CD4-positive, alpha-beta T cell treated with Interleukin-17A for 1 hour (primary cell): ENCODE data around the gene XYLT1.
A peak's percentile ranks its signal among the peaks of the same experiment; 100 is the strongest.
"Not testable (repeated sequence)": the region's sequence is repeated elsewhere in the genome, so short reads cannot be mapped to it uniquely, and the experiment has no call there.

Experiments
- DNase-seq: peaks from one replicate; pipeline ENCODE4 v3.0.0-alpha.2; 2020

XYLT1 gene

DNA sequence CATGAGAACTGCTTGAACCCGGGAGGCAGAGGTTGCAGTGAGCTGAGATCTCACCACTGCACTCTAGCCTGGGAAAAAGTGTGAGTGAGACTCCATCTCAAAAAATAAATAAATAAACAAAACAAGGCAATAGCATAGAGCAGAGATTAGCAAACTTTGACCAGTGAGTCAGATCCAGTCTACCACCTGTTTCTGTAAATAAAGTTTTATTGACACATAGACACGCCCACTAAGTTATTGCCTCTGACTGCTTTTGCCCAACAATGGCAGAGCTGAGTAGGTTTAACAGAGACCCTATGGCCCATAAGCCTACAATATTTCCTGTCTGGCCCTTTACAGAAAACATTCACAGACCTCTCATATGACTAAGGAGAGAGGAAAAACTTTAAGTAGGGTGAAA lies 44.3 kb downstream of the XYLT1 start:
- no peak for DNase-seq

DNA sequence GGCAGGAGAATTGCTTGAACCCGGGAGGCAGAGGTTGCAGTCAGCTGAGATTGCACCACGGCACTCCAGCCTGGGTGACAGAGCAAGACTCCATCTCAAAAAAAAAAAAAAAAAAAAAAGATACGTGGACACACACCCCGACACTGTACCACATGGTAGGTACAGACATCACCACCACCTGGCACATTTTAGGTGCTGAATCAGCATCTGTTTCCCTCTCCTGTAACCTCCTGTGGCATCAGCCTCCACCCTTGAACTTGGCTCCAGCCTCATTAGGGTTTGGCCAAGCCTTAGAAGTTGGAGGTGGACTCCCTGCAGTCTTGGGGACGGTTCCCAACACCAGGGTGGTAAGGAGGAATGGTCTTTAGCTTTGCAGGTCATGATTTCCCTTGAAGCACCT lies 46.0 kb downstream of the XYLT1 start:
- DNase-seq = no peak

DNA sequence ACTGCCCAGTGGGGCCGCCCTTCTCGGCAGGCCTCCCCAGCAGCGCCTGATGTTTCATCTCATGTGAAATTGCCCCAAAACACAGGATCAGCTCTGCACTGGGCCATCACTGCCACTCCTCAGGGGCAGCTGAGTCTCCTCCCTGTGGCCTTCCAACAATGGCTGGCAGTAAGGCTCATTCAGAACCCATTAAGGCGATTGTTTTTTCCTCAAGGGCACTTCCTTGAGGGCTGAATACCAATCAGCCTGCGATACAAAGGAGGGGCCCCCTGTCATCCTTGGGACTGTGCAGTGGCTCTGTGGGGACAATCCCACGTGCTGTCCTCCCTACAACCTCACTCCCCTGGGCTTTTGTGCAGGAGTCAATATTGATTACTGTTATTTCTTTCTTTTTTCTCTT lies 47.5 kb downstream of the XYLT1 start:
- no peak for DNase-seq

DNA sequence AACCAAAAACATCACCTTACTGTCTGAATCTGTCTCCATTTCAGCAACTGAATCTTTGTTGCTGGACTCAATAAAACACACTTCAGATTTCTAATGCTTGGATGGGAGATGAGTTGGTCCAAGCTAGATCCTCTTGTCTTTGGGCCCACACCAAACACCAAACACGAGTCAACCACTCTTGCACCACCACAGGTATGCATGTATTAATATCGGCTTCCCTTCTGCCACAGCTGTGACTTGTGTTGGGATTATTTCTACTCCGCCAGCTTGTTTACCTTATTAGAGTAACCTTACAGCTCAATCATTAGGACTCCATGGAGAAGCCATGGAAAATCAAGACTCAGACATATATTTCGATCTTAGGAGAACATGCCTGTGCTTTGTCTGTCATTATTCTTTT lies 49.9 kb downstream of the XYLT1 start:
- no peak for DNase-seq

DNA sequence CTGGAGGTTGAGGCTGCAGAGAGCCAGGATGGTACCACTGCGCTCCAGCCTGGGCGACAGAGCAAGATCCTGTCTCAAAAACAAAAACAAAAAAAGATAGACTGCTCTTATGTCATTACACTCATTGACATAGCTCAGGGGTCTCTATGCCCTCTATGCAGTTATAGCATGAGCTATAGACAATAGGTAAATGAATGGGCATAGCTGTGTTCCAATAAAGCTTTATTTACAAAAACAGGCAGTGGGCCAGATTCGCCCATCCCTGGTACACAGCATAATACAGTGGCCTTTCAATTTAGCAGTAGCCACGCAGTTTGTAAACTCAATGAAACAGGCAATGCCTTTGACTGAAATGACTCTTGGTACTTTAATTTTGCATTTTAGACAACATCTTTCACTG lies 51.5 kb downstream of the XYLT1 start:
- no peak for DNase-seq

DNA sequence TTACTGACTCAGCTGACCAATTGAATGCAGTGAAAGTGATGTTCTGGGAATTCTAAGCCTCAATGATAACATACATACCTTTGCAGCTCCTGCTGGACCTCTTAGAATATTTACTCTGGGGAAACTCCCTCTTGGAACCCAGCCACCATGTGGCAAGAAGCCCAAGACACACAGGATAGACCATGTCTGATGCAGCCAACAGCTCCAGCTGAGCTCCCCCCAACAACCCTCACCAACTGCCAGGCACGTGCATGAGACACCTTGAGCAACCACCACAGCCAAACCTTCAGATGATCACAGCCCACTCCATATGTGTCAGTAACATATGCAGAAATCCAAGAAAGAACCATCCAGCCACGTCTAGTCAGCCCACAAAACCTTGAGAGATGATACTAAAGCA lies 53.0 kb downstream of the XYLT1 start:
- DNase-seq = no peak

DNA sequence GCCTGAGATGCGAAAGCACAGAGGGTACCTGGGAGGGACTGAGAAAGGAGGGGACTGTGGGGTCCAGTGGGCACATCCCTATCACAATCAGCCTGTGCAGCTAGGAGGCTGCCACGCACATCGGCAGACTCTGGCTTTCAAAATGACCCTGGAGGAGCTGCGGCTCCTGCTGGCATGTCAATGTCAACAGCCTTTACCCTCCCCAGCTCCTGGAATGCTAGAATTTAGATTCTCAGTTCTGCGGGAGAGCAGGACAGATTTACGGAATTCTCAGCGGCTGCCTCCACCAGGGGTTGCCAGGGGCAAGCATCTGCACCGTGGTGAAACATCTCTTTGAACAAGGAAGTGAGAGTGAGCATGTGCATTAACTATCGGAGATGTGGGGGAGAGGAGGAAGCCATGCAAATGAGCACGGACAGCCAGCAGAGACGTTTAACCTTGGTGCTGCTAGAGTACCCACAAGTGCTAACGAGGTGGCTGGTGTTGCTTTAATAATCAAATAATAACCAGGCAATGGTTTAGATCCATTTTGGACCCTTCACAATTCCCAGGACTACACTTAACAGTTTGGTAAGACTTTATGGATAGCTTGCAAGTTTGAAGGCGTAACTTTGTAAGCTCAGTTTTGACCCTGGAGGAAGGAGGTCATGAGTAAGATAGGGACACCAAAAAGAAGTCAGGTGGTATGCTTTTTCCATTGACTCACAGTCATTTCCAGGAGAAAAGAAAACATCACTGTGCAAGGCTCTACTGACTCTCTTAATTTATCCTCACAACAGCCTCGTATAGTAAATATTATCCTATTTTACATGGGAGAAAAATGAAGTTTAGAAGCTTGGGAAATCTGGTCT lies 54.1 kb downstream of the XYLT1 start:
- peak; percentile 67 for DNase-seq

DNA sequence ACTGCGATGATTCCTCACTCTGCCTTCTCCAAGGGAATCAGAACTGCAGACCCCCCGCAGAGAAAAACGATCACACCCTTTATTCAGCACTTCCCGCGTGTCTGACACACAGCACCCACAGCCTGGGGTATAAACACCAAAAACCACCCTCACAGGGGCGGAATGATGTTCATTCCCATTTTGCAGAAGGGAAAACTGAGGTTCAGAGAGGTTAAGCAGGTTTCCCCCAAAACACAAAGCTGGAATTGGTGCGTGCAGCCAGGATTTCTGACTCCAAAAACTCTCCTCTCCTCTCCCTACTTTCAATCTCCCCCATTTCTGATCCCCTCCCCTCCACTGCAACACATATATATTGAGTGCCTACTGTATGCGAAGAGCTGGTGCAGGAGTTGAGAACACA lies 55.8 kb downstream of the XYLT1 start:
- no peak for DNase-seq

DNA sequence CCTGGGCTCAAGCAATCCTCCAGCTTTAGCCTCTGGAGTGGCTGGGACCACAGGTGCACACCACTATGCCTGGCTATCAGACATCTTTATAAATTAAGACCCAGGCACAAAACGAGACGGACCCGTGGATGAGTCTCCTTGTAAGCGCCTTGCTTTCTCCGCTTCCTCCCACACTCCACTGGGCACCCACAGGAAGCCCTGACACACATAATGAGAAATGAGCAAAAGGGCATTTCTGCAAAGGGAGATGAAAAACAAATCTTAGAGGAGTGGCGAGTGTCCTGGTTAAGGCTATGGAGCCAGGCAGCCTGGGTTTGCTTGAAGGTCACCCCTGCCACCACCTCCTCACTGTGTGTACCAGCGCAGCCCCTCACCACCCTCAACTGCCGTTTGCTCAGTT lies 56.3 kb downstream of the XYLT1 start:
- DNase-seq = no peak

DNA sequence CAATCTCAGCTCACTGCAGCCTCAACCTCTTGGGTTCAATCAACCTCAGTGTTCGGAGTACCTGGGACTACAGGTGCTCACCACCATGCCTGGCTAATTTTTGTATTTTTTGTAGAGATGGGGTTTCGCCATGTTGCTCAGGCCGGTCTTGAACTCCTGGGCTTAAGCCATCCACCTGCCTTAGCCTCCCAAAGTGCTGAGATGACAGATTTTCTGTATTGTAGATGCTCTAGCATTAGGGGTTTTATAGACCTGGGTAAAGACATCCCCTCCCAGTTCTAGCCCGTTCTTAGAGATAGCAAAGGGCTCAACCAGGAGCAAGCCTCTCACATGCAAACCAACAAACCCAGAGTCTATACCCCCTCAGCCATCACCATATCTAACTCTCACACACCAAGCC lies 57.3 kb downstream of the XYLT1 start:
- DNase-seq = no peak

DNA sequence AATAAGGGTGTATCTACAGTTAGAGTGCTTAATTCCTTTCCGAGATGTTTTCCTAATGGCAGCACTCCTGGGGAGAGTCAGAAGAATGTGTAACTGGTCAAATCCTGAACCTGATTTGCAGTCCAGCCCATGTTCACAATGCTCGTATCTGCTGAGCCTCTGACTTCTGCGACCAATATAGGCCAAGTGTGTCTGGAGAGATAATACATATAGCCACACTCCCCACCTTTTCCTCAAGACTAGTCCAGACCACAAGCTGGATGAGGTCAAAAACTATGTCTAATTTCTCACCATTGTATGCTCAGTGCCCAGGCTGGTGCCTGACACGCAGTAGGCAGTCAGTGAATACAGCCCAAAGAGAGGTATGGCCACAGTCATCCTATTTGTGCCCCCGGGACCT lies 58.0 kb downstream of the XYLT1 start:
- DNase-seq = no peak

DNA sequence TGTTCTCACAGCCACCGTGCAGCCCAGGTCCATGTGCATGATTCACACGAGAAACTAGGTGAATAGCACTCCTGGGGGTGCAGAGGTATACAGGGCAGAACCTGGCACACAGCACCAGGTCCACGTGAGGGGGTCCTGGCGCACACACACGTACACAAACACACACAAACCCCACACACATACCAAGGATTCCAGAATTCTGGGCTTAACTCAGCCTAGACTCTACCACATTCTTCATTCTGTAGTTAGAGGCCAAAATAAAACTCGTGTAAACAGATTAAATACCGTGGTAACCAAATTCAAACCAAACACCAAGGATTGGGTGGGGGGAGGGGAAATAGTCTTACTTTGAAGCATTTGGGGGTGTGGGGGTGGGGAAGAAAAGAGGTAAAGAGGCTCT lies 58.5 kb downstream of the XYLT1 start:
- DNase-seq = no peak

DNA sequence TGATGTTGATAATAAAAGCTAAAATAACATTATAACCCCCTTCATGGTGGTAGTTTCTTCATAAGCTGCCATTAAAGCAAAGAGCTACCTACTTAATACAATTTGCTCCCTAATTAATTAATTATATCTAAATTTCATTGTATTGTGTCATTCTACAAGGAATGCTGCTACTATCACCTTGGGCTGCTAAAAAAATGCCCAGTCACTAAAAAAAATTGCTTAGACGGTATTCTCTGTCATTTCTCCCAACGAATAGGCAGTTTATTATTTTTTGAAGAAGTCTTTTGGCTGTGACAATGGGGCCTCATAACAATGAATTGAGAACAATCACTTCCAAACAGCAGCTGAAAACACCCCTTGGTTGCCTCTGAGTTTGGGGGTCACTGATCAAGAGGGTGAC lies 59.5 kb downstream of the XYLT1 start:
- no peak for DNase-seq

DNA sequence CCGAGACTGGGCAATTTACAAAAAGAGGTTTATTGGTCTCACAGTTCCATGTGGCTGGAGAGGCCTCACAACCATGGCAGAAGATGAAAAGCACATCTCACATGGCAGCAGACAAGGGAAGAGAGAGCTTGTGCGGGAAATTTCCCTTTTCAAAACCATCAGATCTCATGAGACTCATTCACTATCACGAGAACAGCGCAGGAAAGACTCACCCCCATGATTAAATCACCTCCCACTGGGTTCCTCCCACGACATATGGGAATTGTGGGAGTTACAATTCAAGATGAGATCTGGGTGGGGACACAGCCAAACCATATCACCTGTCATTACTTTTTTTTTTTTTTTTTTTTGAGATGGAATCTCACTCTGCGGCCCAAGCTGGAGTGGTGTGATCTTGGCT lies 60.4 kb downstream of the XYLT1 start:
- DNase-seq = not testable (repeated sequence)

DNA sequence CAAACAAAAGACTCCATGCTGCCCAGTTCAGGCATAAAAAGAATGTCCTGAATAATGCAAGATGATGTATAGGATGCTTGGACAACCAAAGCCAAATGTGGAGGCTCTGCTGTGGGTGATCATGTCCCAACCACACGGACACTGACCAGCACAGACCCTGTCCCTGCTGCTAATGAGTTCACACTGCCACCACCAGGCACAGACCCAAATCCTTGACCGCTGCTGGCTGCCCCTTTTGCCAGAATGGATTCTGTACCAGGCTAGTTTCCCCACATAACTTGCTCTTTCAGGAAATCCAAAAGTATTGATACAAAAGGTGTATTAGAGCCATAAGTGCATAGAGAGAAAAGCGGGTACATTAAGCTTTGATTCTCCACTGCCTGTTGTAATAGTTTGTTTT lies 60.9 kb downstream of the XYLT1 start:
- no peak for DNase-seq

DNA sequence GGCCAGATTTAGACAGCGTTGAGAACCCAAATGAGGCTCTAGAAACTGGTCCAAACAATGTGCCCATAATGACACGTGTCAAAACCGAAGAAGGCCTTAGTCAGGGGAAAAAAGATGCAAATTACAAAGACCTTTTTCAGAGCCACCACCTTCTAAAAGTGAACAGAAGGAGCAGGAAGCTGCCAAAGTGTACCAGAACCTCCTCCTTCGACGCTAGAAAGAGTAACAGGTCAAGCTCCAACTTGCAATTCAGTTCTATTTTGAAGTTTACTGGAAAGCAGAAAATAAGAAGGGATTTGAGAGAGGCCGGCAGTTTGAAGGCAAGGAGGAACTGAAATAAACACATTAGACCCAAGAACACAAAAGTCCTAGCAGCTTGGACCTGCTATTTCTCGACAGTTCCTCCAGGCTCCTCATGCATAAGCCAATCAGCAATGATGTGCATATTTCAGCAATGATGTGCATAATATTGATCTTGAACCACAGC lies 61.8 kb downstream of the XYLT1 start:
- no peak for DNase-seq

DNA sequence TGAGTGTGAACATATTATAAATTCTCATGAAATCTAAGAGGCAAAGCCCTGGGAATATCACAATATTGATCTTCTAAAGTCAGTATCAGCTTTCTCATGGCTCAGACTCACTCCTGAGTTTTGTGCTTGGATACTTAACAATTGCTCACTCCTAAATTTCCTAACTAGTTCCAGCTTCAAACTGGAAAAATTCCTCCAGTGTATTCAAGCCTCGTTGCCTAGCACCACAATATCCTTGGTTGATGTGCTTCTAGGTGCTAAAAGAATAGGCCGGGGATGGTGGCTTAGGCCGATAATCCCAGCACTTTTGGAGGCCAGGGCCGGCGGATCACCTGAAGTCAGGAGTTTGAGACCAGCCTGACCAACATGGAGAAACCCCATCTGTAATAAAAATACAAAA lies 62.5 kb downstream of the XYLT1 start:
- DNase-seq = no peak

DNA sequence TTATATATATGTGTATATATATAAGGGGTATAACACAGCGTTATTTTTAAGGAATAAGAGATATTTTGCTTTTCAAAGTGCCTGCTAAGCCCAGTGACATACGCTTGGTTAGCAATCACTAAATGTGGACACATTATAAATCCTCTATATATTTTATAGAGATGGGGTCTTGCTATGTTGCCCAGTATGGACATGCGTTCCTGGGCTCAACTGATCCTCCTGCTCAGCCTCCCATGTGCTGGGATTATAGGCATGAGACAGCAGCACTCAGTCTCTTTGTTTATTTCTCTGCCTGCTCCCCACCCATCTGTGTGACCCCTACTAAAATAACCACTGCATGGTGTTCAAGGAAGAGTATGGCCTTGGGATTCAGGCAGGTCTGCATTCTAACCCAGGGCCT lies 63.4 kb downstream of the XYLT1 start:
- DNase-seq = no peak

DNA sequence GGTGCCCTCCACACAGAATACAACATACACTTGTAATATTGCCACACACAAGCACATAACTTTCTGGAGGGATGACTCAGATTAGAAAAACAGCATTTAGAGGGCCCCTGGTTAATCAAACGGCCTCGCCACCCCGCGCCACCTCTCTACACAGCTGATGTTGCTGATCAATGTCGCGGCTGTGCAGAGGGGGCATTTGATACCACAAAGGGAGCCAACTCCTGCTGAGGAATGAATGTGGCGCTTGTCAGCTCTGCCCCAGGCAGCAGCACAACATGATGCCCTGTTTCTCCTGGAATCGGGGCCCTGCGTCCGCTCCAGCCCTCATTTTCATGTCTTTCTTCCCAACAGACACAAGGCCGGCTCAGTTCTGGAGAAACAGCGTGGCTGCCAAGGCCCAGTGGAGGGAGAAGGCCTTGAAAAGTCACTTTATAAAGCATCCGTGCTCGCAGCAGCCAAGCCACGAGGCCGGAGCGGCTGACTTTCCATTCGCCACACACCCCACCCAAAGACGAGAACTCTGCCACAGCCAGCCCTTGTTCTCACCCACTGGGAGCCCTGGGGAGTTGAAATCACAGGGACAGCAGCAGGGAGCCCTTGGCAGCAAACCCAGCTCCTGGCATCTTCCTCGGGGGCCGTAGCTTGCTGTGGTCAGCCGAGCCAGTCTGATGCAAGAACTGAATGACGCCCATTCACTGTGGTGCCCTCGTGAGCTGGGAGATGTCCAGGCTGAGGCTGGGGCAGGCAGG lies 65.6 kb downstream of the XYLT1 start:
- DNase-seq = no peak

DNA sequence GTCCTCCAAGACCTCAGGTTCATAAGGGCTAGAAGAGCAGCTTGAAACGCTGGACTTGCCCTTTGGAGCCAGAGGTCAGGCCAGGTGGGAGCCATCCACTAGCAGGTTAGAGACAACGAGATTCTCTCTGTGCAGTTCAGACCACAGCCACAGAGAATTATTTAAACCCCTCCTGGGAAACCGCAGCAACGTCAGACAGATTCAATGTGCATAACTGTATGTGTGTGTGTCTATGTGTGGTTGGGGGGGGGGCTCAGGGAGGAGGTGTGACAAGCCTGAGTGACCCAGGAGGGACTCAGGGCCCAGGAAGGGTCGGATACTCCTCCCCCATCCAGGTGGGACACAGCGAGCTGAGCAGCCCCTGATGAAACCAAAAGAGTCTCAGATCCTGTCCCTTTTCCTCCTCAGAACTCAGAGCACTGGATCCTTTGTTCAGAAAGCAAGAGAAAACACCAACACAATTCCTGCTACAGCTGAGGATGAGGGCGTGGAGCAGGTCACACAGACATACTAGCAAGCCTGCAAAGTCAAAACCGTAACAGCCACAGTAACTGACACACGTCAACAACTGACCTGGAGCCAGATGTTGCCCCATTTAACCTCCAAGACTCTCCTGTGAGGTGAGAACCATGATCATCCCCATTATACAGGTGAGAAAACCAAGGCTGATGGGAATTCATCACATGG lies 66.8 kb downstream of the XYLT1 start:
- no peak for DNase-seq

DNA sequence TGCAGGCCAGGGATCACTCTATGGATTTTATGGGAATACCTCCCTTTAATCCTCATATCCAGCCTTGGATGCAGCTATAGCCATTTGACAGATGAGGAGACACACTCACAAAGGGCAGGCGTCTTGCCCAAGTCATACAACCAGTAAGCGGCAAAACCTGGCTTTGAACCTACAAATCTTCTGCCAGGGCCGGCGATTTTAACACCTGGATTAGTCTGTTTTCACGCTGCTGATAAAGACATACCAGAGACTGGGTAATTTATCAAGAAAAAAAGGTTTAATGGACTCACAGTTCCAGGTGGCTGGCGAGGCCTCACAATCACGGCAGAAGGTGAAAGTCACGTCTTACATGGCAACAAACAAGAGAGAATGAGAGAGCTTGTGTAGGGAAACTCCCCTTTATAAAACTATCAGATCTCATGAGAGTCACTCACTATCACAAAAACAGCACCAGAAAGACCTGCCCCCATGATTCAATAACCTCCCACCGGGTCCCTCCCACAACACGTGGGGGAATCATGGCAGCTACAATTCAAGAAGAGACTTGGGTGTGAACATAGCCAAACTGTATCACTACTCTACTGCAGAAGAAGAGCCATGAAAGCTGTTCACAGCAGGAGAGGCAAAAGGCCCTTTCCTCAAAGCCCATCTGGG lies 67.5 kb downstream of the XYLT1 start:
- no peak for DNase-seq

DNA sequence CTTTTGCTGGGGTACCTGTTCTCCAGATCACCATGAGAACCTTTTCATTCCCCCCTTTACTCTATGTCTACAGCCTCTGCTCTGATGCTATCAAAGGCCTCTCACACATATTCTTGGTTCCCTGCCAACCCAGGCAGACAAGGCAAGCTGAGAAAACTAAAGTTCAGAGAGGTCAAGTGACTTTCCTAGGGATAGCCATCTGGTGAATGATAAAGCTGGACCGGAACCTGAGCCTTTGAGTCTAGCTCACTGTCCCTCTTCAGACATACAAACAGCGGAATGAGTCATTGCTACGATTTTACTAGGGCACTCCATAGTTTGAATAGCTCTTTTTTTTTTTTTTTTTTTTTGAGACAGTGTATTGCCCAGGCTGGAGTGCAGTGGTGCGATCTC lies 73.3 kb downstream of the XYLT1 start:
- DNase-seq = peak; percentile 39
